Muscle of back (tissue), 11 donors: Measurements from ENCODE around the gene RFTN1. TPM values are rescaled to one million over a fixed set of nuclear protein-coding genes. Genes with fewer than 3 reads are reported as not detected.

ENCODE experiments used
- DNase-seq, 3 donors: peaks; one replicate each; pipeline versions ENCODE4 v3.0.0 to v3.0.0-alpha.2; 2013
- polyA plus RNA-seq, 10 donors: library from polyadenylated mRNA; unstranded; fragments of 120-200 nt; gene quantifications; one replicate each; pipeline ENCODE4 v1.2.1, GENCODE V29; 2013; ENCODE audit not compliant: insufficient read length in 10 of 10

RFTN1 gene
- polyA plus RNA-seq, 10 donors = 11.3 to 19.7 (median 16.1) TPM

DNA sequence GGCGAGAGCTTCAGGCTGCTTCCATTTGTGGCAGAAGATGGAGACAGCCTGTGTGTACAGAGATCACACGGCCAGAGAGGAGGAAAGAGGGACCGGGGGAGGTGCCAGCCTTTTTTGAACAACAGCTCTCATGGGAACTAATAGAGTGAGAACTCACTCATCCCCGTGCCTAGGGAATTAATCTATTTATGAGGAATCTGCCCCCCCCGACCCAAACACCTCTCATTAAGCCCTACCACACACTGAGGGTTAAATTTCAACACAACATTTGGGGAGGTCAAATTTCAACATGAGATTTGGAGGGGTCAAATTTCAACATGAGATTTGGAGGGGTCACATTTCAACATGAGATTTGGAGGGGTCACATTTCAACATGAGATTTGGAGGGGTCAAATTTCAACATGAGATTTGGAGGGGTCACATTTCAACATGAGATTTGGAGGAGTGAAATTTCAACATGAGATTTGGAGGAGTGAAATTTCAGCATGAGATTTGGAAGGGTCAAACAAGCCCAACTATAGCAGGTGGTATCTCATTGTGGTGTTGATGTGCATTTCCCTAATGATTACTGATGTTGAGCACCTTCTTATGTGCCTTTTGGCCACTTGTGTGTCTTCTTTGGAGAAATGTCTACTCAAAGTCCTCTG, 20.6 kb upstream of the RFTN1 start:
- DNase-seq = no peak

DNA sequence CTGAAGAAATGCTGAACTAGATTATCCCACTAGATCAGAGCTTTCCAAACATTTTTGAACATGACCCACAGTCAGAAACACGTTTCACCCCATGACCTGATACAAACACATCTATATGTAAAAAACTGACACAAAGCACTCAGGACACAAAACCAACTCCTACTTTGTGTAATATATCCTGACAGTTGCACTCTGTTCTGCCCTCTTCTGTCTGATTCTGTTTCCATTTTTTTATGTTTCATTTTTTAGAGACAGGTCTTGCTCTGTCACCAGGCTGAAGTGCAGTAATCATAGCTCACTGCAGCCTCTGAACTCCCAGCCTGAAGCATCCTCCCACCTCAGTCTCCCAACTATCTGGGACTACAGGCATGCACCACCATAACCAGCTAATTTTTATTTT, 15.8 kb upstream of the RFTN1 start:
- DNase-seq = peak in 1 of 3 donors; percentile 48

DNA sequence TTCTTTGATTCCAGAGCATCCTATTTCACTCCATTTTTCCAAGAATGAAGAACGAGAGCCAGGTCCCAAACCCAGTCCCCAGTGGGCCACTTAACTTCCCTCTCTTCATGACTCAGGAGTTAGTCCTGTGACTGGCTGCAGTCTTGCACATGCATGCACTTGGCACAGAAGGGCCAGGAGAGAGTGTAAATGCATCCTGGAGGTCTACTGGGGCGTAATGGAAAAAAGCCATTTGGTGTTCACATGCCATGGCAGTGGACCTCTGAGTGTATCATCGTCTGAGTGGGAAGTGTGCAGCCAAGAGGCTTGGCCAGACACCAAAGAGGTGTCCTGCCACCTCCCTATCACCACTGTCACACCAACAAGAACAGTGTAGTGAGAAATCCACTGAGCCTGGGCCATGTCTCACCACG, 15.1 kb upstream of the RFTN1 start:
- DNase-seq = peak in 2 of 3 donors; percentile 31 to 65

DNA sequence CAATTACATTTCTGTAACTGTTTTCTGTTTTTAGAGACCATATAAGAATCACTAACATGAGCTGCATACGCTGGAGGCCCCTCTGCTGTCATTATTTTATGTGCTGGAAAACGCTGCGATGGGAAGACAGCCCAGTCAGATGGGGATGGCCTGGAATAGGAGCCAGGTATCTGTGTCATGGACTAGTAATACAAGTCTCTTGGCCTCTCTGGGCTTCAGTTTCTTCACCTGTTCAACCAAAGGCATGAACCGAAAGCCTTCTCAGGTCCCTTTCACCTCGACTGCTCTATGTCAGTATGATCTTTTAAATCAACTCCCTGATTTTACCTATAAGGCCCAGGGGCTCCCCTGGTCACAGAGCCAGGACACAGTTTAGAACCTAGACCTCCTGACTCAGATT, 14.6 kb upstream of the RFTN1 start:
- peak; percentile 53 to 75 (median 70) for DNase-seq

DNA sequence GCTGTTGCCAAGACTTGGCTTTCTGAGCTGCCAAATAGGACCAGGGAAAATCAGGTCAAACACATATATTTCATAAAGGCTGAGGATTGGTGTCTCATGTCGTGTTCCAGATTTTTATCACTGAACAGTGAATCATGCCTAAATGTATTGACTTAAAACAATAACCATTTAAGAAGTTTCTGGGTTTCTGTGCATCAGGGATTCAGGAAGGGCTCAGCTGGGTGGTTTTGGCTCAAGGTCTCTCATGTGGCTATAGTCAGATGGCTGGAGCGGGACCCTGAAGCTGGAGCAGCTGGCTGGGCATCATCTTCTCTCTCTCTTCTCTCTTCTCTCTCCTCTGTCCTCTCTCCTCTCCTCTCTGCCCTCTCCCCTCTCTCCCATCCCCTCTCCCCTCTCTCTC, 10.7 kb upstream of the RFTN1 start:
- no peak for DNase-seq

DNA sequence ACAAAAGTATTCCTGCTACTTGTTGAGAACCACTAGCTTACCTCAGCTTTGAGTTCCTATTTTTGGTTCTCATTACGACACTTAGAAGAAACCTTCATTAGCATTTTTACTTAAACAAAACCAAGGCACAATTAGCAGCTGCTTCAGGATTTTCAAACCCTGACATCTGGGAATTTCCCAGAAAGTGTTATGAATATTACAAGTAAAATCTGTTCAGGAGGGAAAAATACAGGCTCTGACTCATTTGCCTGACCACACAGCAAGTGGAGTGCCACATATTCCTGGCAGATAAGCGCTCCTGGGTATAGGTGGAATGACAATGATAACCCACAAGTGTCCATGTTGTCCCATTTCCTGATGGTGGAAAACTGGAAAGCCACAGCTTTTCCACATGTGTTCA, 10.3 kb upstream of the RFTN1 start:
- no peak for DNase-seq

DNA sequence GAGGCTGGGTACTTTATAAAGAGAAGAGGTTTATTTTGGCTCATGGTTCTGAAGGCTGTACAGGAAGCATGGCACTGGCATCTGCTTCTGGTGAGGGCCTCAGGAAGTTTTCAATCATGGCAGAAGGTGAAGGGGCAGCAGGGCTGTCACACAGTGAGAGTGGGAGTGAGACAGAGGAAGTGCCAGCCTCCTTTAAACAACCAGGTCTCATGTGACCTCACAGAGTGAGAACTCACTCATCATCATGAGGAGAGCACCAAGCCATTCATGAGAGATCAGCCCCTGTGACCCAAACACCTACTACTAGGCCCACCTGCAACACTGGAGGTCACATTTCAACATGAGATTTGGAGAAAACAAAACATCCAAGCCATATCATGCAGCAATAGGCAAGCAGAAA, 9.3 kb upstream of the RFTN1 start:
- DNase-seq = no peak

DNA sequence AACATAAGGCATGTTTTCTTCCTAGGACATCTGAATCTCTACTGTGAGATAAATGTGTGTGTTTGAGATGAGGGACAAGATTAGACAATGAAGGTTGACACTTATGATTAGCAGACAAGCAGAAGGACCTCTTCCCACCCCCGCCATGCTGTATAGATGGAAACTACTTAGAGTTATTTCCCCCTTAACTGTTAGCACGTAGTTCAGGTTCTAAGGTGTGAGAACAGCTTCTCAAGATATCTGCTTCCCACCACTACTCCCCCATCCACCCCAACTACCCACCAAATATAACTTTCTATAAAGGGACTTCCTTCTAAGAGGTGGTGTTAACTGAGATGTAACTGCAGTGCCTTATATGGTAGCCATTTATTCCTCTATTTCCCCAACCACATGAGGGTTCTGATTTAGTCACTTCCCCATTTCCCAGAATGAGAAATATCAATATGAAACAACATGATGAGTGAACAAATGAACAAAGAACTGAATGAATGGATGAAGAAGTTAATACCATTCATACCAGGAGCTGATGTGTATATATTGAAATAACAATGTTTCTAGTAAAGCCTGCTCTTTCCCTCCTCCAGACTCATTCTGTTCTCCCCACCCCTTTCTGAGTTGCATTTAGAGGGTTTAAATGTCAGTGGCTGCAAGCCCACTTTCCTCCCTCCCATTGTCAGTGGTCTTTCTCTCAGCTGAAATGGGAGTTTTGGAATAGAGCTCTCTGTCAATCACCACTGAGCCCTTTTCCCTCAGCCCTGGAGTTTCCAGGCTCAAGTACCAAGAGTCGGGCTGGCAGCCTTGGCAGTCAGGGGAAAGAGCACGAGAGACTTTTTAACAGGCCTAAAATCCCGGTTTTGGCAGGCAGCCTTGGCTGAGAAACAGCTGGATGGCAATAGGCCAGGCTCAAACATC, 7.7 kb upstream of the RFTN1 start:
- DNase-seq = peak in 2 of 3 donors; percentile 67 to 89

DNA sequence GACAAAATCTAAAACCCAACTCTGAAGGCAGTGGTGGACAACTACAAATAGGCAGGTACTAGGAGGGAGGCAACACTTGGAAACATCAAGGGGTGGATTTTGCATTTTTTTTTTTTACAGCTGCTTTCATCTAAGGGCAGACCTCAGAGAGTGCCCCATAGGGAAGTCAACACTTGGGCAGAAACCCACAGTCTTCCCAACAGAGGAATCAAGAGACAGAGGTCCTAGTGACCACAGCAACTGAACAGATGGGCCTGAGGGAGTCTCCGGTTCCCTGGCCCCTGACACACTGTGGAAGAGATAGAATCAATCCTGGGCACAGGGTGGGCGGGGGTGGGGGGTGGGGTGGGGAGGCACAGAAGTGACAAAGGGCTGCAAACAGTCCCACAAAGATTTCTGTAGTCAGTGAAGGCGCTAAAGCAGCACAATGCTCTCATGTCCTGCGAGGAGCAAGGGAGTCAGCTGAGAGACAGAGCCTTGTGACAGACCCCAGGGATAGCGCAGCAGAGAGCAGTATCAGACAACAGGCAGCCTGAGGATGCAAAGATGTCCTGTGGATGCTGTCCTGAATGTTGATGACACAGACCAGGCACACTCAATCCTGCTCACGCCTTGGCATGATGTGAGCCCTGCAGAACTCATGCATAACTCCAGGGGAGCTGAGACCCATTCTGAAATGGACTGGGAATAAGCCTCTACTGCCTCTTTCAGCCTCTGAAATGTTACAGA, 6.9 kb upstream of the RFTN1 start:
- DNase-seq = no peak

DNA sequence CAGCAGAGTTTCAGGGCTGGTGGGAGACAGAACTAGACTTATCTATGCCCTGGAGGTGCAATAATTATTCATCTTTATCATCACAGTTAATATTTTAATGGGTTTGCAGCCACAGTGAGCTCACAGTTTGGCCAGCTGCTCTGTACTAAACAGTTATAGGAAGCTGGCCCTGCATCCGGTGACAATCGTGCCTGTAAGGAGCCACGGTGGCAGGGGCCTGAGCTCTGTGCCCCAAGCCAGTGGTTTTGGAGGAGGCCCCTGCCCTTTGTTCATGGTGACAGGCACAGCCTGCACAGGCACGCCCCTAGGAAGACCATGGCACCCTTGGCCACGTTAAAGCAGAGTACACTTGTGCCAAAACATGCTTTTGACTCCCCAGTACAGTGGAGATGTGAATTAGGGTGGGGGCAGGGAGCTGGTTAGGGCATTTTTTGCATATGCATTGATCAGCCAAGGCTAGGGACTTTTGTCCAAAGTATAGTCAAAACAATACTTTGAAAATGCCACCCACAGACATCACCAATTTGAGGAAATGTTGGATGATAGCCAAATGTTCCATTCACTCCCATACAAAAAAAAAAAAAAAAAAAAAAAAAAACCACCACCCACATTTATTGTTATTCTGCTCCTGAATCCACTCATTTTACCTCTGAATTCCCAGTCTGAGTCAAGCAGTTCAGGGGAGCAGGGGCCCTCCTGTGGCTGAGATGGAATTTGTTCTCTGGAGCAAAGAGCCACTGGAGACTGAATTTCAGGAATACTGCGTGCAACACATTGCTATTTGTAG, 3.4 kb upstream of the RFTN1 start:
- no peak for DNase-seq

DNA sequence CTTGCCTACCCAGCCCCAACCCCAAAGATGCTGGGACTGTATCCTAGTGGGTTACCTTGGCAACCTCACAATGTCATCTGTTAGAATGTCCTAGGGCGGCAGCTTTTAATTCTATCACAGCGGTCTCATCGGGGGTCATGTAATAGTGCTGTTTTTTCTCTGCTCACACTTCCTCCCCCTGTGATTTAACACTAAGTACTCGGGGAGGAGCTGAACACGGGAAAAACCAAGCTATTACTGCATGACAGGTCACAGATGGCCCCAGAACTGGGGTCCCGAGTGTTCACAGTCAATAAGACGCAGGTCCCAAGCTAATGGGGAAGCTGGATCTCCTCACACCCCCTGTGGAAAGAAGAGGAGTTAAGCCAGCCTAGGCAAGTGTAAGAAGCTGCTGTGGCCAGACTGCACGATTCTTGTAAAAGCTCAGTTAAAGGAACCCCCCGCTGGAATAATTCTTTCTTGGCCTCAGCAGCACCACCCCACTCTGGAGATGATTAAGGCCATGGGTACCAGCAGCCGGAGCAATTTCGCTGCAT, 2.5 kb upstream of the RFTN1 start:
- no peak for DNase-seq

DNA sequence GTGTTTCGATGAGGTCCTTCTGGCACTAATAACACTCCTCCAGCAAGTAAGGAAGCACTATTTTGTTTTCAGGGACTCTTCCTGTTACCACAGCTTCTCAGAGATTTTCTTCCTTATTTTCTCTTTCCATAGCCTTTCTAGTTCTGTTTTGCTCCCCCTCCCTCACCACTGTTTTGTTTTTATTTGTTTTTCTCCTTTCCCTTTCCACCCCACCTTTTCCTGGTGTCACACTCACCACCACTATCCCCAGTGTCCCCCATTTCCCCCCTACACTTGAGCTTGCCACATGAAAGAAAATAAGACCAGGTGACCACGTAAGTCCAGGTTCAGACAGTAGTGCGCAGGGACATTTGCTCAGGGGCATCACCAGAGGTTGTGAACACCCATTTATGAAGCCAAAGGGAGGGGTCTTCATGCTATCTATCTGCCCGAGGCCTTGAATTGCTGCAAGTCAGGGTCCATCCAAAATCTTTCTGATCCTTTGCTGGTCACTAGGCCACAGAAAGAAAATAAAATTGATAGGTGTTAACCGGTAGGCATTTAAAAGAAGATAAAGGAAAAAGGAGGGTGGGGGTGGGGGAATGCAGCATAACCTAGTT, 1.4 kb upstream of the RFTN1 start:
- no peak for DNase-seq

DNA sequence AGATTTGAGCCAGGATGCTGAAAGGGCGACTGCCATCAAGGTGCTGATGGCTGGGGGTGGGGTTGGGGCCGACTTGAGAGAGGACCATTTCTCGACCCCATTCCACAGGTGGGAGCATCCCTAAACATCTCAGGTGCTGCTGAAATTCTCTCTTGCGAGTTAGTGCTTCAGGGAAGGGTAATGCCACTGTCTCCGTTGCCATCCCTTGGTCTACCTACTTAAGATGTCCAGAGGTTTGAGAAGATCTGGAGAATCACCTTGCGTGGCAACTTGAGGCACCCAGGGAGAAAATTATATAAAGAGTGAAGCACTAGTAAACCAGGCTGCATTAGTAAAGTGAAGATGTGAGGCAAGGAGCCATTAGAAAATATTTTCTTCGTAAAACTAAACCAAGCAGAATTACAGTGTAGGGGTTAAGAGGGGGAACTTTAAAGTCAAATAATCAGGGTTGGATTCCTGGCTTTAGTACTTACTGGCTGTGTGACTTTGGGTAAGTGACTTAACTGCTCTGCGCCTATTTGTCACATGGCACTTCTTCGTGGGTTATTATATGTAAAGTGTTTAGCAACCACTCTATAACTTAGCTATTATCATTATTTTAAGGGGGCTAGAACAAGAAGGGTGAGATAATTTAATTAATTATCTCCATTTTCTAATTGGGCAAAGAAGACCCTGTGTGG, 662 bp upstream of the RFTN1 start:
- DNase-seq = no peak

DNA sequence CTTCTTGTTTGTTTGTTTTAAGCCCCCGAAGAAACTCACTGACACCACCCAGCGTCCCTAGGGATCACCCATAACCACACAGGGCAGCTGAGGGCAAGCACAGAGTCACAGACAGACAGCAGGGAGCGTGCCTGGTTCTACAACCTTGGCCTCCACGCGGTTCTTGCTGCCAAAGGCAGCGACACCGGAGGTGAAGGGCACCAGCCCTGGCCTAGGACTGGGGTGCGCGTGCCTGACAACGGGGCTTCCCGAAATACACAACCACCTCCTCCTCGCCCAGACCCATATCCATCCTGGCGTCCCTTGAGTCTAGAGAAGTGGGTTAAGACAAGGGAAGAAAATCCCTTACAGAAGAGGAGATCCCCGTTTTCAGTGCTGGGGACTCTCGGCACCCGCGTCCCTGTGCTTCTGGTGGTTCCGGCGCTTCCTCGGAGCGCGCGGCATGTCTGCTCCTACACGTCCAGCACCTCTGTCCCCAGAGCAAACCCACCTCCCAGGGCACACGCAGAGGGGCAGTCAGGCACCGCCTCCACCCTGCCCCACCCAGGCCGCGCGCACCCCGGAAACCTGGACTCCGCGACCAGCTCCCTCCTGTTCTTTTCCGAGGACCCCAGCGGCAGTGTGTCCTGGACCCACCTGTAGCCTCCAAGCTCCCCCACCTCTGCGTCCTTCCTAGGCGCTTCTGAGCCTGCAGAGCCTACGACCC, 911 bp downstream of the RFTN1 start:
- peak in 2 of 3 donors; percentile 30 to 63 for DNase-seq

DNA sequence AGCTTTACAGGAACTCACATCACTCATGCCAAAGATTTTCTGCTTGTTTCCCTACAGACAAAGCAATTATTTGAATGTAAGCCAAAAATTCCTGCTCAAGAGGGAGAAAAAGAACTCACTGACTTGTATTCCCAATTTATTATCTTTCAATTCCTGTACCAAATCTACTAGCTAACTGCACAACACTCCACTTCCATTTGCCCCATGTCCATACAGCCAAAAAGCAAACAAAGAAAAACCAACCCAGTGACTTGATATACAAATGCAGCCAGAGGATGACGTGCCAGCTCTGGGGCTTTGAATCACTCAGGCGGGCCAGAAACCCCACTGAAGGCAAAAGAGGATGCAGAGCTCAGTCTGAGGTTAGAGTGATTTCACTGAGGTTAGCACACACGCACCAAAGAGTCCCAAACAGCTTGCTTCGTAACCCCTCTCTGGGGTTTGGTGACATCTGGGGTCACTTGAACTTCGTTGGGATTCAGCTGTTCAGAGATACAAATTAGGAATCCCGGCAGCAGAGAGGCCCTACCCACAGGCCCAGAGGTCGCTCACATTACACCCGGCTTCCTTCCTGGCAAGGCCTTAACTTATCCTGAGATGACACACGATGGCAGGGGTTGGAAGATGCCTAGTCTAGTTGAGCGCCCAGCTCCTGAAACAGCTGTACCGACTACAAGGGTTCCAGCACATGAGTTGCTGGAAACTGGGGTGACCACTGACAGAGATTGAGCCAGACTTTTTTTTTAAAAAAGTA, 1.6 kb downstream of the RFTN1 start:
- DNase-seq = peak; percentile 59 to 81 (median 63)

DNA sequence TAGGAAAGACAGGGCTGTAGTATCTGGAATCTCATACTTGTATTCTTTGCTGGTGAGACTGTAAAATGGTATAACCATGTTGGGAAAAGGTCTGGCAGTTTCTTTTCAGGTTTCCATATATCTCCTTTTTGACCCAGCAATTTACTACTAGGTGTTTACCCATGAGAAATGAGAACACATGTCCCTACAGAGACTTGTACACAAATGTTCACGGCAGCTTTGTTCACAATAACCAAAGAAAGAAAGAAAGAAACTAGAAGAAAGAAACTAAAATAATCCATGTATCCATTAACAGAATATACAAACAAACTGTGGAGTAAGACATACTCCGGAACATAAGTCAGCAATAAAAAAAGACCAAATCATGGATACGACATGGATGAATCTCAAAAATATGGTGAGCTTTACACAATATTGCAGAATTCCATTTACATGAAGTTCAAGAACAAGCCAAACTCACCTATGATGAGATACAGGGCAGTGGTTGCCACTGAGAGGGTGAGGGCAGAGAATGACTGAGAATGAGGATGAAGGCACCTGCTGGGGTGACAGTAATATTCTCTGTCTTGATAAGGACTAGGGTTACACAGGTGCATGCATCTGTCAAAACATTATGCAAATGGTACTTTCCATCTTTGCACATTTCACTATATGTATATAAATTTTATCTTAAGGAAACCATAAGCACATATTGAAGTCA, 2.7 kb downstream of the RFTN1 start:
- no peak for DNase-seq

DNA sequence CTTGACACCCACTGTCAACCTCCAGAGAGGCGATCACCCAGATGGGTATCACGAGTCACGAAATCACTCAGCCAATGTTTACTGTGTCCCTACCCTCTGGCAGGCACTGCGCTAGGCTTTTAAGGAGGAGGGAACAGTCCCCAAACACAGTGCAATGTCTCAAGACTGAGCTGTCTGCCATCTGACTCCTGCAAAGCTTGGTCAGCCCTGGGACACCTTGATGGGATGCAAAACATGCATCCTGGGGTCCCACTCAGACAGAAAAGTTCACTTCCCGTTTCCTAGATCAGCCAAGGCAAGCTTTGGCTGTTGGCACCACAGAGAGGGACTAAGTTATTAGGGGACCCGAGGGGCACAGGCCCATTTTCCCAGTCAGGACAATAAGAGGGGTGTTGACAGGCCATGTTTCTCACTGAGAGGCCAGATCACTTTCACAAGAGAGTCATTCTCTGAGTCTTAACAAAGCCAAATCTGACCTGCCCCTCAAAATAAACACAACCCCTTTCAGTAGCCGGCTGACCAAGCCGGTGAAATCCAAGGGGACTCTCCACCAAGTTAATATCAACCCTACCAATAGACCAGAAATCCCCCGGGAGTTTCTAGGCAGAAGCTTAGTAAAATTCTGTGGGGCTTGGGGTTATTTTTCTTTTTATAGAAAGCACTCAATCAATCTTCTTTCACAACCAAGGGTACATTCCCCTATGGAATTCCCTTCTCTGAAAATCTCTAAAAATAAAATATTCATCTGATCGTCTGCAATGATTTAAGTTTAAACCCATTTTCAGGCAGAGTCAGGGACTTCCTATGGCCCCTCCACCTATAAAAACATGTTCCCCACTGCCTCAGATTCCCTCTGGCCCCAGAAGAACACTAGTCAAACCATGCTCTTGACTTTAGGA, 3.5 kb downstream of the RFTN1 start:
- DNase-seq = no peak
